Sigmoid colon (tissue), 4 donors: ENCODE data around the gene GPATCH1.

Experiments
- EP300 ChIP-seq, 4 donors: sonication (generic); formaldehyde crosslinking; IDR thresholded peaks; one replicate each; pipeline ENCODE4 v1.6.1; 2017; ENCODE audit warnings: antibody characterized with exemption in 4 of 4
- POLR2AphosphoS5 ChIP-seq, 4 donors: sonication (generic); formaldehyde crosslinking; IDR thresholded peaks; one replicate each; pipeline ENCODE4 v1.6.1; 2017; ENCODE audit warnings: antibody characterized with exemption in 4 of 4
- TF ChIP-seq, protein P1 (sequence below), 4 experiments: fragments of 450-650 bp in 3 of 4; fragments of 200-600 bp in 1 of 4; IDR thresholded peaks; one replicate each; pipeline ENCODE4 v1.5.1; 2016 to 2019; ENCODE audit warnings: antibody characterized with exemption in 4 of 4, mild to moderate bottlenecking in 3 of 4, moderate library complexity in 2 of 4

DNA sequence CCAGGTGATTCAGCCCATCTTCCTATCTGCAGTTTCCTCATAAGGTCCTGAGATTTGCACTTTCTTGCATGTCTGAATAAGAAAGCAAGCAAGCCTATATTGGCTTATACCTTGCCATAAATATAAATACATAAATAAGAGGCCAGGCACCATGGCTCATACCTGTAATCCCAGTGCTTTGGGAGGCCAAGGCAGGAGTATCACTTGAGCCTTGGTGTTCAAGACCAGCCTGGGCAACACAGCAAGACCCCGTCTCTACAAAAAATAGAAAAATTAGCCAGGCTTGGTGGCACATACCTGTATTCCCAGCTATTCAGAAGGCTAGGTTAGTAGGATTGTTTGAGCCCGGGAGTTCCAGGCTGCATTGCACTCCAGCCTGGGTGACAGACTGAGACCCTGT is 5.5 kb upstream of the GPATCH1 start:
- TF ChIP-seq, protein P1, sequence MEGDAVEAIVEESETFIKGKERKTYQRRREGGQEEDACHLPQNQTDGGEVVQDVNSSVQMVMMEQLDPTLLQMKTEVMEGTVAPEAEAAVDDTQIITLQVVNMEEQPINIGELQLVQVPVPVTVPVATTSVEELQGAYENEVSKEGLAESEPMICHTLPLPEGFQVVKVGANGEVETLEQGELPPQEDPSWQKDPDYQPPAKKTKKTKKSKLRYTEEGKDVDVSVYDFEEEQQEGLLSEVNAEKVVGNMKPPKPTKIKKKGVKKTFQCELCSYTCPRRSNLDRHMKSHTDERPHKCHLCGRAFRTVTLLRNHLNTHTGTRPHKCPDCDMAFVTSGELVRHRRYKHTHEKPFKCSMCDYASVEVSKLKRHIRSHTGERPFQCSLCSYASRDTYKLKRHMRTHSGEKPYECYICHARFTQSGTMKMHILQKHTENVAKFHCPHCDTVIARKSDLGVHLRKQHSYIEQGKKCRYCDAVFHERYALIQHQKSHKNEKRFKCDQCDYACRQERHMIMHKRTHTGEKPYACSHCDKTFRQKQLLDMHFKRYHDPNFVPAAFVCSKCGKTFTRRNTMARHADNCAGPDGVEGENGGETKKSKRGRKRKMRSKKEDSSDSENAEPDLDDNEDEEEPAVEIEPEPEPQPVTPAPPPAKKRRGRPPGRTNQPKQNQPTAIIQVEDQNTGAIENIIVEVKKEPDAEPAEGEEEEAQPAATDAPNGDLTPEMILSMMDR (IDR thresholded peaks at IDR 0.05) = no peak
- TF ChIP-seq EP300 (IDR thresholded peaks at IDR 0.05) (no peak), POLR2AphosphoS5 (IDR thresholded peaks at IDR 0.05) (no peak)
